Keratinocyte (primary cell): Measurements from ENCODE around the gene CAPZB. TPM values are rescaled to one million over a fixed set of nuclear protein-coding genes. Genes with fewer than 3 reads are reported as not detected.

Experiments
- DNase-seq: peaks from one replicate; pipeline ENCODE4 v3.0.0-alpha.2; 2011; ENCODE audit warnings: low read depth, missing footprints, low spot score
- FAIRE-seq: peaks from 2 replicates; lab custom pipeline; 2011; peaks lifted over from hg19 to GRCh38; lab: Jason Lieb, UNC
- H2AFZ ChIP-seq: 2 replicates; pipeline ENCODE4 v1.6.0; 2012; ENCODE audit warnings: low read length, control low read depth, inconsistent platforms; ENCODE audit not compliant: control insufficient read depth
- H3K27ac ChIP-seq: 2 replicates; pipeline ENCODE4 v1.5.1; 2011; ENCODE audit warnings: low read length; ENCODE audit not compliant: control insufficient read depth, insufficient read depth
- H3K27me3 ChIP-seq: 3 replicates; pipeline ENCODE4 v1.6.0; 2011; ENCODE audit warnings: low read length; ENCODE audit not compliant: control insufficient read depth, insufficient read depth; ENCODE audit errors: extremely low read depth
- H3K36me3 ChIP-seq, 2 experiments: 2 replicates in 1 of 2; 3 replicates in 1 of 2; pipeline ENCODE4 v1.5.1; 2011; ENCODE audit warnings: low read length in 2 of 2, mild to moderate bottlenecking in 1 of 2; ENCODE audit not compliant: control insufficient read depth in 2 of 2, insufficient read depth in 2 of 2; ENCODE audit errors: extremely low read depth in 1 of 2
- H3K4me1 ChIP-seq: 3 replicates; pipeline ENCODE4 v1.5.1; 2011; ENCODE audit warnings: low read length; ENCODE audit not compliant: control insufficient read depth, insufficient read depth; ENCODE audit errors: extremely low read depth
- H3K4me2 ChIP-seq: 3 replicates; pipeline ENCODE4 v1.6.0; 2011; ENCODE audit warnings: low read depth, low read length; ENCODE audit not compliant: control insufficient read depth, insufficient read depth; ENCODE audit errors: extremely low read depth
- H3K4me3 ChIP-seq, 3 experiments: fragments of 200-600 bp in 1 of 3; sonication (generic) in 1 of 3; 2 replicates in 2 of 3; 3 replicates in 1 of 3; pipeline ENCODE4 v1.5.1; 2011 to 2016; ENCODE audit warnings: low read length in 3 of 3, mild to moderate bottlenecking in 3 of 3, control low read depth in 2 of 3, inconsistent platforms in 1 of 3, low read depth in 1 of 3, mixed read lengths in 1 of 3, mixed run types in 1 of 3, moderate library complexity in 1 of 3; ENCODE audit not compliant: control insufficient read depth in 2 of 3, insufficient read depth in 2 of 3; ENCODE audit errors: extremely low read depth in 1 of 3
- H3K79me2 ChIP-seq: 2 replicates; pipeline ENCODE4 v1.6.0; 2012; ENCODE audit warnings: low read length; ENCODE audit not compliant: control insufficient read depth, insufficient read depth
- H3K9ac ChIP-seq: 3 replicates; pipeline ENCODE4 v1.6.0; 2011; ENCODE audit warnings: low read length; ENCODE audit not compliant: control insufficient read depth, insufficient read depth; ENCODE audit errors: extremely low read depth
- H3K9me1 ChIP-seq: 3 replicates; pipeline ENCODE4 v1.6.0; 2011; ENCODE audit warnings: low read length; ENCODE audit not compliant: control insufficient read depth, insufficient read depth; ENCODE audit errors: extremely low read depth
- H3K9me3 ChIP-seq: 2 replicates; pipeline ENCODE4 v1.5.1; 2012; ENCODE audit warnings: low read depth, low read length; ENCODE audit not compliant: control insufficient read depth
- H4K20me1 ChIP-seq: 3 replicates; pipeline ENCODE4 v1.6.0; 2011; ENCODE audit warnings: low read length; ENCODE audit not compliant: control insufficient read depth, insufficient read depth; ENCODE audit errors: extremely low read depth
- EZH2 ChIP-seq: IDR thresholded peaks from one replicate; pipeline ENCODE4 v1.6.1; 2012; ENCODE audit warnings: inconsistent platforms, mild to moderate bottlenecking, low read length, moderate library complexity
- dilution Hi-C: fragments of 300-500 bp; cut with MboI; formaldehyde crosslinking; loops from one replicate; pipeline ENCODE4 v1.7.0; 2020; ENCODE audit warnings: low sequenced_read_pairs; ENCODE audit not compliant: extremely low pct_ligation_motif_present
- polyA plus RNA-seq, 5 experiments: library from polyadenylated mRNA; depleted of rRNA in 3 of 5; stranded (reverse) in 3 of 5; stranded (forward) in 1 of 5; unstranded in 1 of 5; fragments of >200 nt; gene quantifications; 1 replicate in 1 of 5; 2 replicates in 3 of 5; 3 replicates in 1 of 5; pipeline versions ENCODE4 v1.2.1 to v1.2.3, GENCODE V29; 2011 to 2012; ENCODE audit warnings: missing spikeins in 2 of 5, low read depth in 1 of 5, low replicate concordance in 1 of 5
- TF ChIP-seq, protein P1 (sequence below), 3 experiments: IDR thresholded peaks in 1 of 3; conservative IDR thresholded peaks in 1 of 3; optimal IDR thresholded peaks in 1 of 3; 2 replicates in 2 of 3; 3 replicates in 1 of 3; pipeline versions ENCODE3 to v1.5.1; 2011; ENCODE audit warnings: low read length in 3 of 3, mild to moderate bottlenecking in 3 of 3, moderate library complexity in 2 of 3, control low read depth in 1 of 3, inconsistent platforms in 1 of 3; ENCODE audit not compliant: insufficient read depth in 2 of 3; ENCODE audit errors: extremely low read depth in 1 of 3

Gene CAPZB
- polyA plus RNA-seq, 1 donor (not counting 4 experiments of a cell fraction or from before 2014, with no cell fraction given), result 193 TPM

DNA sequence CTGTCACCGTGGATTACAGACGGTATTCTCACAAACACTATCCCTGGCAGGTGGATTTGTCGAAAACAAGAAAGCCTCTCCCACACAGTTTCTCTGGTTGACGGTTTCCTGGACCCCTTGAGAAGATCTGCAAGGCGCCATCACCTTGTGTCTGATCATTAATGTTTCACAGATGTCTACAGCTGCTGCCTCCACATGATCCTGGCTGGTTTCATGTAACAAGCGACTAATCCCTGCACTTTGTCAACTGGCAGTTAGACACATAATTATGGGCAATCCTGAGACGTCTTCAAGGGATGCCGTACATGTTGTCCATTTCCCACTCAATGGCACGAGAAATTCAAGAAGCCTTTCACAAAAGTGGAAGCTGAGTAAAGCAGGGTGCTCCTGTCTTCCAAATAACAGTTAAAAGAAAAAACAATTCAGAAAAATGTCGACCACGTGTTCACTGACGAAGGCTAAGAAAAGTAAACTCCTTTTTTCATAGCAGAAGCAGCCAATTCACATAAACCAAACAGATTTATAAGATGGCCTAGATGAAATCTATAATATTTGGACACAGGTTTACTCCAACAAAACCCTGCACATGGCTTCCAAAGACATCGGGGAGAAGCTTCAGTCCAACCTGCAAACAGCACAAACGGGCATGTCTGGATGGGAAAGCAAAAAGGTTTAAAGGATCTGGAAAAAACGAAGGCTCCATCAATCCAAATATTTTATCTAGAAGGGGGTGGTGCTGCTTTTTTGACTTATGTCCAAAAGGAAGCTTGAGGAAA lies 52.2 kb downstream of the CAPZB start:
- Histone ChIP-seq H3K79me2 (peaks cover 89% of the 10 kb centered on the region), H3K27me3 (no peaks in the 10 kb centered on the region), H4K20me1 (peaks cover 50% of the 10 kb centered on the region), H3K27ac (no peak overlapping the region), H3K4me1 (peaks cover 40% of the 10 kb centered on the region), H2AFZ (no peak overlapping the region), H3K4me3 (no peak overlapping the region), H3K4me2 (no peak overlapping the region), H3K9ac (no peak overlapping the region), H3K9me1 (peaks cover 19% of the 10 kb centered on the region), H3K36me3 (peaks cover 4 to 10% of the 10 kb centered on the region in 2 experiments), H3K9me3 (no peaks in the 10 kb centered on the region)
- dilution Hi-C loops, result loop anchor here (25.0 kb wide), 1 partner anchor 204 kb away; the partner anchor contains the start of gene NBL1
- TF ChIP-seq, protein P1, sequence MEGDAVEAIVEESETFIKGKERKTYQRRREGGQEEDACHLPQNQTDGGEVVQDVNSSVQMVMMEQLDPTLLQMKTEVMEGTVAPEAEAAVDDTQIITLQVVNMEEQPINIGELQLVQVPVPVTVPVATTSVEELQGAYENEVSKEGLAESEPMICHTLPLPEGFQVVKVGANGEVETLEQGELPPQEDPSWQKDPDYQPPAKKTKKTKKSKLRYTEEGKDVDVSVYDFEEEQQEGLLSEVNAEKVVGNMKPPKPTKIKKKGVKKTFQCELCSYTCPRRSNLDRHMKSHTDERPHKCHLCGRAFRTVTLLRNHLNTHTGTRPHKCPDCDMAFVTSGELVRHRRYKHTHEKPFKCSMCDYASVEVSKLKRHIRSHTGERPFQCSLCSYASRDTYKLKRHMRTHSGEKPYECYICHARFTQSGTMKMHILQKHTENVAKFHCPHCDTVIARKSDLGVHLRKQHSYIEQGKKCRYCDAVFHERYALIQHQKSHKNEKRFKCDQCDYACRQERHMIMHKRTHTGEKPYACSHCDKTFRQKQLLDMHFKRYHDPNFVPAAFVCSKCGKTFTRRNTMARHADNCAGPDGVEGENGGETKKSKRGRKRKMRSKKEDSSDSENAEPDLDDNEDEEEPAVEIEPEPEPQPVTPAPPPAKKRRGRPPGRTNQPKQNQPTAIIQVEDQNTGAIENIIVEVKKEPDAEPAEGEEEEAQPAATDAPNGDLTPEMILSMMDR (optimal IDR thresholded peaks at IDR 0.05 in 1 of 3, IDR thresholded peaks at IDR 0.05 in 1 of 3, conservative IDR thresholded peaks at IDR 0.05 in 1 of 3; ENCODE audit: extremely low read depth in 1 of 3, insufficient read depth in 2 of 3, low read length in 3 of 3), result no peak
- no peak for TF ChIP-seq EZH2
- FAIRE-seq (no peak), DNase-seq (no peak)

DNA sequence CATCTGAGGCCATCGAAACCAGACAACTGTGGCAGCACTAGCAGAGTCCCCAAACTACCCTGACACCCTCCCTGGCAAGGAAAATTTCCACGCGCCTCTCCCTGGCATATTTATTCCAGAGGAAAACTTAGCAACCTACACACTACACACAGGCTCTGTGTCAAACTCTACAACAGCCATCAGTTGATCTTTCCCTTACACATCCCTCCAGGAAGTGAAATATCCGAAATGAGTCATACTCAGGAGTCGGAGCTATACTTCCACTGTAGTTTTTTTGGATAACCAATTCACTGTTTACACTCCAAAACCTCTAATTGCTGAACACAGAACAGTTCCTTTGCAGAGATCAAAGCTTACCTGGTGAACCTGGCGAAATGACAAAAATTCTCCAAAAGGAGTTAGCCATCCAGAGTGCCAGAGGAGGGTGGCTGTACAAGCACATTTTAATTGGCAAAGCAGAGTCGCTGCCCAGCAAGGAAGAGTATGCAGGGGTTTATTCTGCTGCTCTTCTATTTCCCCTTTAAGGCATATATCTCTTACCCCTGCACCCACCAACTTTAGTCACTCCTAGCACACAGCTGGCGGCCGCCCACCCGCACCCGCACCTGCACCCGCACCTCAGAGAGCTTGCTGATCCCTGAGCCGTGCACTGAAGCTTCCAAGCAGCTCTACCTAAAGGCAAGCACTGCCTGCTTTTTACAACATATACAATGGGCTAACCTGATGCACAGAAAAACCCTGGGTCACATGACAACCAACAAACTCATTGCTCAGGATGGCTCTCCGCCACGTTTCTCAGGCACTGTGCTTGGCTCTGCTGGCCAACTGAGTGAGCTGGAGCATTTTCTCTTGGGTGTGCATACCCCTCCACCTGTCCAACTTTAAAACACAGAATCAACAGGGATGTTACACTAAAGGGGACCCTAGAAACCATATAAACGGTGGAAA lies 54.9 kb downstream of the CAPZB start:
- dilution Hi-C loops, result loop anchor here (25.0 kb wide), 1 partner anchor 207 kb away; the partner anchor contains the start of gene NBL1
- H3K4me2 ChIP-seq, result peak overlapping the region; percentile 27
- peaks cover 13% of the 10 kb centered on the region for H3K9me1 ChIP-seq
- no peak for TF ChIP-seq EZH2
- TF ChIP-seq, protein P1 (optimal IDR thresholded peaks at IDR 0.05 in 1 of 3, IDR thresholded peaks at IDR 0.05 in 1 of 3, conservative IDR thresholded peaks at IDR 0.05 in 1 of 3; ENCODE audit: extremely low read depth in 1 of 3, insufficient read depth in 2 of 3, low read length in 3 of 3), result no peak
- peaks cover under 1 to 8% of the 10 kb centered on the region in 2 experiments for H3K36me3 ChIP-seq
- H3K9me3 ChIP-seq, result no peaks in the 10 kb centered on the region
- DNase-seq (no peak), FAIRE-seq (peak; percentile 84)
- no peak overlapping the region for H3K27ac ChIP-seq
- no peak overlapping the region for H2AFZ ChIP-seq
- H3K79me2 ChIP-seq, result peaks cover 91% of the 10 kb centered on the region
- H3K9ac ChIP-seq, result no peak overlapping the region
- no peaks in the 10 kb centered on the region for H3K27me3 ChIP-seq
- H4K20me1 ChIP-seq, result peaks cover 29% of the 10 kb centered on the region
- H3K4me3 ChIP-seq, result peak overlapping the region in 1 of 3 experiments; percentile 5
- peaks cover 13% of the 10 kb centered on the region for H3K4me1 ChIP-seq
